ENCODE results near the gene HSPBAP1. TPM values are rescaled to one million over a fixed set of nuclear protein-coding genes. Genes with fewer than 3 reads are reported as not detected.
A peak's percentile ranks its signal among the peaks of the same experiment; 100 is the strongest.

Gene HSPBAP1
- polyA plus RNA-seq, 1 donor (not counting 4 experiments of a cell fraction or from before 2014, with no cell fraction given), result 9.5 TPM

GRCh38 chr3:122800706-122801237, 7.1 kb upstream of the HSPBAP1 start:
- H3K79me2 ChIP-seq (ENCODE audit: control insufficient read depth, insufficient read depth, low read length), result peaks cover 6% of the 10 kb centered on the region
- FAIRE-seq (peak; percentile 99), DNase-seq (ENCODE audit: low read depth, low spot score) (peak; percentile 49)
- no peaks in the 10 kb centered on the region for H3K36me3 ChIP-seq (ENCODE audit: control insufficient read depth in 2 of 2, extremely low read depth in 1 of 2, insufficient read depth in 2 of 2, low read length in 2 of 2)
- no peaks in the 10 kb centered on the region for H3K9me1 ChIP-seq (ENCODE audit: control insufficient read depth, extremely low read depth, insufficient read depth, low read length)
- H3K4me2 ChIP-seq (ENCODE audit: control insufficient read depth, extremely low read depth, insufficient read depth, low read depth, low read length), result peak overlapping the region; percentile 31
- TF ChIP-seq EZH2 (IDR thresholded peaks at IDR 0.05; ENCODE audit: low read length), result no peak
- no peak for TF ChIP-seq CTCF (optimal IDR thresholded peaks at IDR 0.05 in 1 of 3, IDR thresholded peaks at IDR 0.05 in 1 of 3, conservative IDR thresholded peaks at IDR 0.05 in 1 of 3; ENCODE audit: extremely low read depth in 1 of 3, insufficient read depth in 2 of 3, low read length in 3 of 3)
- no peaks in the 10 kb centered on the region for H3K27me3 ChIP-seq (ENCODE audit: control insufficient read depth, extremely low read depth, insufficient read depth, low read length)
- H4K20me1 ChIP-seq (ENCODE audit: control insufficient read depth, extremely low read depth, insufficient read depth, low read length), result no peaks in the 10 kb centered on the region
- H3K27ac ChIP-seq (ENCODE audit: control insufficient read depth, insufficient read depth, low read length), result peak overlapping the region; percentile 53
- peaks cover 37% of the 10 kb centered on the region for H3K4me1 ChIP-seq (ENCODE audit: control insufficient read depth, extremely low read depth, insufficient read depth, low read length)
- H2AFZ ChIP-seq (ENCODE audit: control insufficient read depth, low read length), result no peak overlapping the region
- H3K9me3 ChIP-seq (ENCODE audit: control insufficient read depth, low read depth, low read length), result no peaks in the 10 kb centered on the region
- H3K4me3 ChIP-seq (ENCODE audit: control insufficient read depth in 2 of 3, extremely low read depth in 1 of 3, insufficient read depth in 2 of 3, low read depth in 1 of 3, low read length in 3 of 3), result no peak overlapping the region
- dilution Hi-C loops (cut with MboI; ENCODE audit: extremely low pct_ligation_motif_present, low sequenced_read_pairs), result no loop called here
- no peak overlapping the region for H3K9ac ChIP-seq (ENCODE audit: control insufficient read depth, extremely low read depth, insufficient read depth, low read length)

- TF ChIP-seq EZH2 (IDR thresholded peaks at IDR 0.05; ENCODE audit: low read length), result no peak
- no peak for TF ChIP-seq CTCF (optimal IDR thresholded peaks at IDR 0.05 in 1 of 3, IDR thresholded peaks at IDR 0.05 in 1 of 3, conservative IDR thresholded peaks at IDR 0.05 in 1 of 3; ENCODE audit: extremely low read depth in 1 of 3, insufficient read depth in 2 of 3, low read length in 3 of 3)
- Histone ChIP-seq H3K79me2 (ENCODE audit: control insufficient read depth, insufficient read depth, low read length) (peaks cover 9% of the 10 kb centered on the region), H3K27ac (ENCODE audit: control insufficient read depth, insufficient read depth, low read length) (peak overlapping the region; percentile 53), H2AFZ (ENCODE audit: control insufficient read depth, low read length) (no peak overlapping the region), H3K4me1 (ENCODE audit: control insufficient read depth, extremely low read depth, insufficient read depth, low read length) (peaks cover 40% of the 10 kb centered on the region), H3K4me3 (ENCODE audit: control insufficient read depth in 2 of 3, extremely low read depth in 1 of 3, insufficient read depth in 2 of 3, low read depth in 1 of 3, low read length in 3 of 3) (no peak overlapping the region), H4K20me1 (ENCODE audit: control insufficient read depth, extremely low read depth, insufficient read depth, low read length) (no peaks in the 10 kb centered on the region), H3K9ac (ENCODE audit: control insufficient read depth, extremely low read depth, insufficient read depth, low read length) (no peak overlapping the region), H3K9me3 (ENCODE audit: control insufficient read depth, low read depth, low read length) (no peaks in the 10 kb centered on the region), H3K36me3 (ENCODE audit: control insufficient read depth in 2 of 2, extremely low read depth in 1 of 2, insufficient read depth in 2 of 2, low read length in 2 of 2) (no peaks in the 10 kb centered on the region), H3K4me2 (ENCODE audit: control insufficient read depth, extremely low read depth, insufficient read depth, low read depth, low read length) (peak overlapping the region; percentile 31), H3K27me3 (ENCODE audit: control insufficient read depth, extremely low read depth, insufficient read depth, low read length) (no peaks in the 10 kb centered on the region), H3K9me1 (ENCODE audit: control insufficient read depth, extremely low read depth, insufficient read depth, low read length) (no peaks in the 10 kb centered on the region)
- dilution Hi-C loops (cut with MboI; ENCODE audit: extremely low pct_ligation_motif_present, low sequenced_read_pairs), result no loop called here
- DNase-seq (ENCODE audit: low read depth, low spot score) (no peak), FAIRE-seq (peak; percentile 64)
Measured at GRCh38 chr3:122800031-122800430, 6.4 kb upstream of the HSPBAP1 start.
